Fibroblast of peridontal ligament (primary cell): Measurements from ENCODE around the gene ITGB1.

Experiments used
- DNase-seq: peaks from one replicate; pipeline ENCODE4 v3.0.0-alpha.2; 2010; ENCODE audit errors: extremely low read depth

Gene ITGB1

GRCh38 chr10:32955790-32956189, 2.2 kb downstream of the ITGB1 start:
- DNase-seq, result peak; percentile 30

DNA sequence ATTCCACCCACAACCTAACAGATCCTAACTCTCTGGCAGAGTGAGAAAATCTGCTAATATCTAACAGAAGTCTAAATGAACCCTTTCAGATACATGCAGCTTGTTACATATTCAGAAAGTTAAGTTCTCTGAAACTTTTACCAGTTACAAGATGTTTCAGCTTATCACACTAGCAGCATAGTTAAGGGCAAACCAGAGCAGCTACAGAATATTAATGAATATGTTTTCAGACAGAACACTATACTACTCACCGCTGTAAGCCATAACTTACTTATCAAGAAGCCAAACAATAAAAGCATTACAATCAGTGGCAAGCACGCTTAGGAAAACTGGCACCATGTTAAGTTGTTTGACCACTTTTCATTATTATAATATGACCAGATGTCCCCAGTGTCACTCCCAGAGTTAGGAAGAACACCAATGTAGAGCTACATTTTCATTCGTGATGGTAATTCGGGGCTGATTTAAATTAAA, 2.7 kb downstream of the ITGB1 start:
- peak; percentile 48 for DNase-seq

DNA sequence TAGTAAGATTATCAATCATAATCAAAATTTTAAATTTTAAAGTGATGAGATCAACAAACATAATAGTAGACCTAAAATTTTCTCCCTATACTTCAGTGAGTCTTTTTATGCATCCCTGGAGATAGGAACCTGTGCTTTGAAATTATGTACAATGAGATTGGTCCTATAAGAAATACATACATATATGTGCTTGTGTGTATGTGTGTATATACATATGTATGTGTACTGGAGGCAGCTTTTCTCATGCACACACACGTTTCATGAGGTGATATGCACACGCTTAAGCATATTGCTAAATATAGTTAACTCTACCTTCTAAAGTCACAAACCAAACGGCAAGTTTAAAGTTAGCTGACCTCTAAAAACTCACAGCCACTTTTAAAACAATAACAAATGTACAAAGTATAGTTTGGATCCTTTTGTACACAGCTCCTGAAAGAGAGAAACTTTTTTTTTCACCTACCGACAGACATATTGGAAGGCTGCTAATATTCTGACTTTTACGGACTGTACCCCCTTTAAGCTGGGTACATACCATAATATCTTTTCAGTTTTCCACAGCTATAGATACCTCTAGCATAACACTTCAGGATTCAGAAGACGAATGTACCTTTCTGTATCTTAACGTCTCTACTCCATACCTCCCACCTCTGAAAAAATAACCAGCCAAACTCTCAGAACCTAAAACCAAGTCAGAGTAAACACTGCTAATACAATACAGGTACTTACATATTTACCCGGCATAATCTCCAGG, 3.3 kb downstream of the ITGB1 start:
- peak; percentile 24 for DNase-seq

DNA sequence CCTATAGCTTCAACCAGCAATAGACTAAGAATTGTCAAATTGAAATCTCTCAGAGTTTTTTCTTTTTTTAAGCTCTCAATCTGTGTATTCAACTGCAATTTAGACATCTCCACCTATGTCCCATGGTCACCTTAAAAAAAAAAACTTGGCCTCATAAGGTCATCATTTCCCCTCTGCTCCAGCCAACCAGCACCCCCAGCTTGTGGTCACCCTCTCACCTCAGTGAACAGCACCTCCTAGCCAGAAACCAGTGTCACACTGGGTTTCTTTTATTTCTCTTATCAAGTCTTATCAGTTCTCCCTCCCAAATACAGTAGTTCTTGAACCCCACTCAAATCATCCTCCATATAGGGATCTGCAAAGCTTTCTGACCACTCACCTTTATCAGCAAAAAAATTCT, 4.0 kb downstream of the ITGB1 start:
- peak; percentile 19 for DNase-seq

GRCh38 chr10:32953277-32953927, 4.6 kb downstream of the ITGB1 start:
- DNase-seq, result peak; percentile 44

DNA sequence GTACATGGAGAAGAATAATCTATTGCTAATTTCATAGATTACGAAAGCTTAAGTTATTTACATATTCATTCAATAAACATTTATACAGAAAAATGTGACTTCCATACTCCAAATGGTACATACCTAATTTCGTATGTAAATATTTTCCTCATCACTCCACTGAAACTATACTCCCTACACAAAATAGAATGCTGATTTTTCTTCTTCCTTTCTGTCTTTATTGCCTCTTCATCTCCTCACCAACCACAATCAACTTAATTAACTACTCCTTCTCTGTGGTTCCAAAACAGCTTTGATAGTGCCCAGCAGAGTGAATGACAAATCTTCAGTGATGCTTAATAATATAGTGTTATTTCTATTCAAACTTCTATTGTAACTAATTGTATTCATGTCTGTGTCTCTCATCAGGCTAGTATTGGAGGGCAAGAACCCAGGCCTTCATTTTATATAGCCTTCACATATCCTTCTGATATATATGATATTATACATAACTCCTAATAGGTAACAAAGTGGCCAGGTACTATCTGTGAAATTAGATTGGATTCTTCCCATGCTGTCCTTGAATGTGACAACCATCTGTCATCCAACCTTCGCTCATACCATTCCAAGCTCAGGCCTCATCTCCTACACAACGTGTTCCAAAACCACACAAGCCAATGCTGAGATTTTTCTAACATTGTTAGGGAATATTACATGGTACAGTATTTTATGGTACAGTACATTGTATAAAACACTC, 5.3 kb downstream of the ITGB1 start:
- peak; percentile 7 for DNase-seq

- DNase-seq, result peak; percentile 13
Measured at GRCh38 chr10:32952094-32952493, 5.9 kb downstream of the ITGB1 start.

DNA sequence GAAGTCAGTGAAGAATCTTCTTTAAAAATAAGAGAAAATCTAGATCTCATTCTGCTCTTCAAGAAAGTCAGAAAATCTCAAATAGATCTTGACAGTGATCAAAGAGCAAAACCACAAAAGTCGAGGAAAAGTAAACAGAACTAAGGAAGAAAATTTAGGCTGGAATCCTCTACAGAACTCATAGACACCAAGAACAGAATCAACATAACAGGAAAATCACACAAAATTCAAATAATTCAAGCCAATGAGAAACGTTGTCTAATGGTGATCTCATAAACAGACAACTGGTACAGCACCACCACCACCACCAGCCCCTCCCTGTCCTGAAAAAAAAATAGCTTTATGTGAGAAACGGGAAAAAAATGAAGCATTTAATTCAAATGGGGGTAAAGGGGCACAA, 6.9 kb downstream of the ITGB1 start:
- peak; percentile 47 for DNase-seq

DNA sequence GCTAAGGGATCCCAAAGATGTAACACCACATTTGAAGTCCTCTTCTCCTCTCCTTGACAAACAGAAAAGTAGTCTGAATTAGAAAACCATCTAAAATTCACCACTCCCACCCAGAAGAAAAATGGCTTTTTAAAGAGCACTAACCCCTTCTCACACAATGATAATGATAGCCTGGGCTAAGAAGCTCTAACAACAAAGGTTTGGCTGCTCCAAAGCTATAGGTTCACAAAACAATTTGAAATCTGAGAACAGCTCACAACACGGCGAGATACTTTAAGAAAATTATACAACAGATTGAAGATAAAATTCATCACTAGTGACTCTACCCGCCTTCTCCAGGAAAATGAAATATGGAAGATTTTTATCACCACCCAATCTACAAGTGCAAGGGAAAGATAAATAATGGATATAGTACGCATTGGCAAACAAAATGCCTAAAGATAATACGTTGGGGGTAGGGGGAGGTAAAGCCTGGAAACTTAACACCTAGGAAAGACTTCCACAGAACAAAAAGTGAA, 7.4 kb downstream of the ITGB1 start:
- DNase-seq, result no peak

- DNase-seq, result no peak
Measured at GRCh38 chr10:32949221-32949678, 8.8 kb downstream of the ITGB1 start.

DNA sequence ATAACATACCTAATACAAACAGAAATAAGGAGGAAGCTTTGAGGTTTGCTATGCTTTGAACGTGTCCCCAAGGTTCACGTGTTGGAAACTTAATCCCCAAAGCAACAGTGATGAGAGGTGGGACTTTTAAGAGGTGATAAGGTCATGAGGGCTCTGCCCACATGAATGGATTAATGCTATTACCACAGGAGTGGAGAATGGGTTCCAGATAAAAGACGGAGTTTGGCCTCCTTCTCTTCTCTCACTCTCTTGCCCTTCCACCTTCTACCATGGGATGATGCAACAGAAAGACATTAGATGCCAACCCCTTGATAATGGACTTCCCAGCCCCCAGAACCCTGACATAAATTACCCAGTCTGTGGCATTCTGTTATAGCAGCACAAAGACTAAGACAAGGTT, 9.6 kb downstream of the ITGB1 start:
- DNase-seq, result no peak

GRCh38 chr10:32947586-32947985, 10.4 kb downstream of the ITGB1 start:
- DNase-seq, result no peak

GRCh38 chr10:32946108-32946507, 11.9 kb downstream of the ITGB1 start:
- no peak for DNase-seq

- no peak for DNase-seq
Measured at GRCh38 chr10:32943854-32944661, 14.0 kb downstream of the ITGB1 start.

DNA sequence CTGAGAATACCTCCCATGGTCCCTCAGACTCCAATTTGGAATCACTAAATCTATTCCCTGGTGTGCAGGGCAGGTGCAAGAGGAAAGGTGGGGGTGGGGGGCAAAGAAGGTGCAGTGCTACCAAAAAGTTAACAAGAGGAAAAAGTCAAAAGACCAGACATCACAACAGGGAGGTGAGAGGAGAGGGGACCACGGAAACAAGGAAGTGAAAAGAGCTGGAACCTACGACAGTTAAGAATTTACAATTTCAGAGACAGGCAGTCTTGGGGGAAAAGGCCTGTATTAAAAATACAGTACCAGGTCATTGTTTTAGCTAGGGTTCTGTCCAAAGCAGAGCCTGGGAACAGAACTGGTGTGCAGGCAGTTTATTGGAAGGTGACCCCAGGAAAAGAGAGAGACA, 14.6 kb downstream of the ITGB1 start:
- no peak for DNase-seq

DNA sequence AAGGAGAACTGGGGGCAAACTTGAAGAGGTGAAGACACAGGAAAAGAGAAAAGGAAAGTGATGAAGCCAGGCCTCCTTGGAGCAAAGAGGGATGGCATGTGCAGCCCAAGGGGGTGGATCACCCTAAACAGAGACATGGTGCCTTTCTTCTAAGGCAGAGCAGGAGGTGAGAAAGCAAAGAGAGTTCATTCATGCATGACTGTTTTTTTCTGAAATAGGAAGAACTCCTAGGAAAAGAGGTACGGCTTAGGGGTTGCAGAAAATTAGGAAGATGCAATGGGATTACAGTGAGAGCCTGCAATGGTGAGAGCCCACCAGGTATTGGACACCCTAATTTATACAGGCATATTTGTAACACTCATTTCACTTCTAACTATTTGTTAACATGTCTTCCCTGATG, 15.9 kb downstream of the ITGB1 start:
- DNase-seq, result no peak

DNA sequence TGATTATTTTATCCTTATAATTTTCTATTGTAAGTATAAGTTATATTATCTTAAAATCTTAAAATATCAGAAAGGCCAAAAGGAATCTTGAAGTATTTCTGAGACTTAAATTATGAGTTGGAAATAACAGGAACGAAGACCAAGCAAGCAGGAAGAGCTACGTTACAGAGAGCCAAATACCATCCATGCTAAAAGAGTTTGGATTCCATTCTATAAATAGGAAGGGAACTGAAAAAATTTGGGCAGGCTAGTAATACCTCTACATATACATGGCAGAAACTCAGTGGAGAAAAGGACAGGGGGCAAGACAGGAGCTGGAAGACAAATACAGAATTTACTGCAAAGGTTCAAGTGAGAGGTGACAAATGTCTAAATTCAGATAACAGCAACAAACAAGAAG, 16.7 kb downstream of the ITGB1 start:
- peak; percentile 54 for DNase-seq

- no peak for DNase-seq
Measured at GRCh38 chr10:32940321-32941301, 17.4 kb downstream of the ITGB1 start.

- DNase-seq, result no peak
Measured at GRCh38 chr10:32939296-32940111, 18.5 kb downstream of the ITGB1 start.
